Lower leg skin (tissue), 3 donors: ENCODE data around the gene C1orf167.

Experiments used
- POLR2A ChIP-seq, 2 donors: fragments of 450-650 bp; IDR thresholded peaks; one replicate each; pipeline ENCODE4 v1.6.1; 2016 to 2017; ENCODE audit warnings: antibody characterized with exemption in 2 of 2, mild to moderate bottlenecking in 1 of 2, moderate library complexity in 1 of 2
- TF ChIP-seq, protein P1 (sequence below), 3 donors: fragments of 450-650 bp; IDR thresholded peaks; one replicate each; pipeline ENCODE4 v1.5.1; 2016; ENCODE audit warnings: antibody characterized with exemption in 3 of 3, mild to moderate bottlenecking in 3 of 3, moderate library complexity in 2 of 3

DNA sequence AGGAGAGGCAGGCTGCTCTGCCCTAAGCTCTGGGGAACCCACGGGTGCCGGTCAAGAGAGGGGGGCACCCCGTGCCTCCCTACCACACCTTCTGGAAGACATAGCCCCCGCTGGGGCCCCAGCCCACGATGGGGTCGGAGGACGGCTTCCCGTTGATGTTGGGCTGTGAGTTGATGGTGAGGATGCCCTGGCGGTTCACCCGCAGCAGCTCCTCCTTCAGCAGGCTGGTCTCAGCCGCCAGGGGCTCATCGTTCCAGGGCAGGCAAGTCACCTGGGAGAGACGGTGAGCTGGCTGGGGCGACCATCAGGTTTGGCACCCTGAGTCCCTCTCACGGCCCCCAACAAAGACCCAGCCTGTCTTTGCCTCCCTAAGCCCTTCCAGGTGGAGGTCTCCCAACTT lies 31.8 kb downstream of the C1orf167 start:
- TF ChIP-seq, protein P1, sequence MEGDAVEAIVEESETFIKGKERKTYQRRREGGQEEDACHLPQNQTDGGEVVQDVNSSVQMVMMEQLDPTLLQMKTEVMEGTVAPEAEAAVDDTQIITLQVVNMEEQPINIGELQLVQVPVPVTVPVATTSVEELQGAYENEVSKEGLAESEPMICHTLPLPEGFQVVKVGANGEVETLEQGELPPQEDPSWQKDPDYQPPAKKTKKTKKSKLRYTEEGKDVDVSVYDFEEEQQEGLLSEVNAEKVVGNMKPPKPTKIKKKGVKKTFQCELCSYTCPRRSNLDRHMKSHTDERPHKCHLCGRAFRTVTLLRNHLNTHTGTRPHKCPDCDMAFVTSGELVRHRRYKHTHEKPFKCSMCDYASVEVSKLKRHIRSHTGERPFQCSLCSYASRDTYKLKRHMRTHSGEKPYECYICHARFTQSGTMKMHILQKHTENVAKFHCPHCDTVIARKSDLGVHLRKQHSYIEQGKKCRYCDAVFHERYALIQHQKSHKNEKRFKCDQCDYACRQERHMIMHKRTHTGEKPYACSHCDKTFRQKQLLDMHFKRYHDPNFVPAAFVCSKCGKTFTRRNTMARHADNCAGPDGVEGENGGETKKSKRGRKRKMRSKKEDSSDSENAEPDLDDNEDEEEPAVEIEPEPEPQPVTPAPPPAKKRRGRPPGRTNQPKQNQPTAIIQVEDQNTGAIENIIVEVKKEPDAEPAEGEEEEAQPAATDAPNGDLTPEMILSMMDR (IDR thresholded peaks at IDR 0.05): no peak
- TF ChIP-seq POLR2A (IDR thresholded peaks at IDR 0.05): no peak
